Heart left ventricle (tissue), 16 donors: ENCODE data around the gene ZG16B. TPM values are rescaled to one million over a fixed set of nuclear protein-coding genes. Genes with fewer than 3 reads are reported as not detected.

Source experiments
- ATAC-seq, 4 donors: fragments of 200-7000 bp; cut with Tn5 transposase; one replicate each; pipeline ENCODE4 v1.9.1; 2020 to 2022; ENCODE audit warnings: moderate library complexity in 4 of 4, mild to moderate bottlenecking in 3 of 4, moderate number of reproducible peaks in 1 of 4
- DNase-seq, 5 donors: peaks; one replicate each; pipeline ENCODE4 v3.0.0-alpha.2; 2020
- H3K27ac ChIP-seq, 12 donors: fragments of 200-600 bp; sonication (generic) in 4 of 12; one replicate each; pipeline versions ENCODE4 v1.5.0 to v1.8.0; 2016 to 2022; ENCODE audit warnings: mild to moderate bottlenecking in 2 of 12
- H3K27me3 ChIP-seq, 9 donors: fragments of 200-600 bp; sonication (generic) in 2 of 9; one replicate each; pipeline versions ENCODE4 v1.5.1 to v1.8.0; 2016 to 2022; ENCODE audit warnings: mild to moderate bottlenecking in 3 of 9
- H3K36me3 ChIP-seq, 9 donors: fragments of 200-600 bp; sonication (generic) in 2 of 9; one replicate each; pipeline versions ENCODE4 v1.5.0 to v1.8.0; 2018 to 2022; ENCODE audit warnings: mild to moderate bottlenecking in 2 of 9
- H3K4me1 ChIP-seq, 12 donors: fragments of 200-600 bp; sonication (generic) in 4 of 12; one replicate each; pipeline versions ENCODE4 v1.5.0 to v1.8.0; 2016 to 2022; ENCODE audit warnings: mild to moderate bottlenecking in 3 of 12
- H3K4me3 ChIP-seq, 12 donors: fragments of 200-600 bp; sonication (generic) in 4 of 12; one replicate each; pipeline versions ENCODE4 v1.5.0 to v1.8.0; 2017 to 2022; ENCODE audit warnings: mild to moderate bottlenecking in 9 of 12, moderate library complexity in 4 of 12
- H3K9me3 ChIP-seq, 12 donors: fragments of 200-600 bp; sonication (generic) in 4 of 12; one replicate each; pipeline versions ENCODE4 v1.5.0 to v1.8.0; 2016 to 2022; ENCODE audit warnings: mild to moderate bottlenecking in 1 of 12
- POLR2A ChIP-seq, 2 donors: fragments of 450-650 bp; IDR thresholded peaks; one replicate each; pipeline ENCODE4 v1.6.1; 2017; ENCODE audit warnings: antibody characterized with exemption in 2 of 2, mild to moderate bottlenecking in 2 of 2, moderate library complexity in 2 of 2
- WGBS, 4 donors: extraction: QIAGEN DNeasy Blood & Tissue Kit in 2 of 4; methylation state at CpG; one replicate each; pipeline versions ENCODE4 v1.1.5 to v1.1.7; 2013 to 2018; 5-methylcytosine and 5-hydroxymethylcytosine counted together
- intact Hi-C, 10 donors: fragments of 100-400 bp; cut with DNase I; formaldehyde crosslinking; loops; one replicate each; pipeline versions ENCODE4 v1.11.1 to v1.14.2; 2022
- polyA plus RNA-seq, 2 donors: library from polyadenylated mRNA; stranded (reverse); fragments of 200-250 nt; gene quantifications; one replicate each; pipeline ENCODE4 v1.2.3, GENCODE V29; 2013
- total RNA-seq, 9 donors: library from RNA; depleted of rRNA in 2 of 9; stranded (reverse); fragments of >200 nt in 2 of 9; fragmentation: NEBNext Ultra II Directional in 3 of 9; extraction: Animal tissue kit (Norgen Biotek cat#: 25700) in 3 of 9; gene quantifications; one replicate each; pipeline versions ENCODE4 v1.1.0 to v1.2.4, GENCODE V29; 2016 to 2023
- TF ChIP-seq, protein P1 (sequence below), 12 donors: fragments of 200-600 bp; sonication (generic) in 4 of 12; IDR thresholded peaks; one replicate each; pipeline versions ENCODE4 v1.5.0 to v1.8.0; 2018 to 2022; ENCODE audit warnings: antibody characterized with exemption in 12 of 12, mild to moderate bottlenecking in 5 of 12
- donor health status: ischemic (EF 13 %, LVEDD 7.1; RV severe dilation, severe dysfunction).
- donor health status: healthy with polysubstance abuse.
- donor health status: DM: no; HTN: yes; CAD: no.
- donor health status: DM: no; HTN: no; CAD: no.
- donor health status: ischemic (EF 25% LVEDD 6.9; RV normal size, moderate dysfunction).
- donor health status: ischemic (EF 25% LVEDD 5.7; RV mildly dilated, moderate dysfunction).
- donor health status: healthy.
- donor health status: DM: yes; HTN: yes; CAD: no.
- donor health status: ischemic (EF 35%, LVEDD 5.7; RV mildly dilated, moderate dysfunction).
- donor health status: nonischemic (EF 11% LVEDD 7.7; RV severe dilation, severe dysfunction).
- donor health status: DM: yes; HTN: yes; CAD: no.
- donor health status: PGD.
- donor health status: ischemic (EF 29% LVEDD 5.4; RV normal size, mild dysfunction).
- donor health status: nonischemic (EF 23%, LVEDD 6.1; RV moderate dilation, normal function).

The ZG16B gene
- total and polyA plus RNA-seq, 11 donors, result 0.50 to 3.0 TPM; not detected in 9

DNA sequence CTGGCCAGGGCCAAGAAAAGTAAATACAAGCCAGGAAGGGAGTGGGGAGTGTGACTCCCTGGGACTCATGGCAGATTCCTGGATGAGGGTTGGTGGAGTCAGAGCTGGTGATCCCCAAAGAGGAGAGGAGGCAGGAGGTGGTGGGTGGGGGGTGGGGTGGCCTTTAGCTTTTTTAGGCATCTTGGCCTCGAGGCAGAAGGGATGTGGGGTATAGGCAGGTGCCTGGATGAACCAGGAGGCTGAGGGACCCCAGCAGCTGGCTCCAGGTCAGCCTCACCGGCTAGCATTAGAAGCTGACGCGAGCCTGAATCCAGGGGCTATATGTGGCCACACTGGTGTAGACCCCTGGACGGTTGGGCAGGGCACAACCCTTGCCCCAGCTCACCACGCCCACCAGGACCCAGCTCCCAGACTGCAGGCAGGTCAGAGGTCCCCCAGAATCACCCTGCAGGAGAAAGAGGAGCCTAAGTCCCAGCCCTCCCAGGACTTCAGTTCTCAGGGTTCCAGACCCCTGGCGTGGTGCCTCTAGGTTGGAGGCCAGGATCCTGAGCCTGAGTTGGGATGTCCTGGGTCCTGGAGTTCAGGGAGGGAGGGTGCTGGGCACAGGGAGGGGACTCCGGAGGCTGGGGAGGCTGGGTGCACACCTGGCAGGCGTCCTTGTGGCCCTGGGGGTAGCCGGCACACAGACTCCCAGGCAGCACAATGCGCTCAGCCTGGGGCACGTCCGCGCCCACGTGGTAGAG is 45.6 kb upstream of the ZG16B start:
- intact Hi-C loops, result loop anchor here in 1 of 10 donors (10.0 kb wide), 1 partner anchor 80 kb away; no protein-coding TSS in a partner anchor
- peaks cover 0 to 12% (median 2%) of the 10 kb centered on the region in 12 donors for H3K4me1 ChIP-seq
- H3K9me3 ChIP-seq, result no peaks in the 10 kb centered on the region
- peak overlapping the region in 9 of 12 donors; percentile 14 to 56 (median 37) for H3K4me3 ChIP-seq
- peak in 3 of 5 donors; percentile 10 to 16 (median 12) for DNase-seq
- no peak for ATAC-seq
- WGBS, 4 donors, result 49 to 87% (median 69%) methylated on average over 6 to 15 of the region's 15 CpGs
- no peak for TF ChIP-seq POLR2A (IDR thresholded peaks at IDR 0.05)
- TF ChIP-seq, protein P1, sequence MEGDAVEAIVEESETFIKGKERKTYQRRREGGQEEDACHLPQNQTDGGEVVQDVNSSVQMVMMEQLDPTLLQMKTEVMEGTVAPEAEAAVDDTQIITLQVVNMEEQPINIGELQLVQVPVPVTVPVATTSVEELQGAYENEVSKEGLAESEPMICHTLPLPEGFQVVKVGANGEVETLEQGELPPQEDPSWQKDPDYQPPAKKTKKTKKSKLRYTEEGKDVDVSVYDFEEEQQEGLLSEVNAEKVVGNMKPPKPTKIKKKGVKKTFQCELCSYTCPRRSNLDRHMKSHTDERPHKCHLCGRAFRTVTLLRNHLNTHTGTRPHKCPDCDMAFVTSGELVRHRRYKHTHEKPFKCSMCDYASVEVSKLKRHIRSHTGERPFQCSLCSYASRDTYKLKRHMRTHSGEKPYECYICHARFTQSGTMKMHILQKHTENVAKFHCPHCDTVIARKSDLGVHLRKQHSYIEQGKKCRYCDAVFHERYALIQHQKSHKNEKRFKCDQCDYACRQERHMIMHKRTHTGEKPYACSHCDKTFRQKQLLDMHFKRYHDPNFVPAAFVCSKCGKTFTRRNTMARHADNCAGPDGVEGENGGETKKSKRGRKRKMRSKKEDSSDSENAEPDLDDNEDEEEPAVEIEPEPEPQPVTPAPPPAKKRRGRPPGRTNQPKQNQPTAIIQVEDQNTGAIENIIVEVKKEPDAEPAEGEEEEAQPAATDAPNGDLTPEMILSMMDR (IDR thresholded peaks at IDR 0.05), result no peak
- H3K36me3 ChIP-seq, result no peaks in the 10 kb centered on the region
- H3K27ac ChIP-seq, result no peak overlapping the region
- peaks cover 17 to 44% (median 39%) of the 10 kb centered on the region in 9 donors for H3K27me3 ChIP-seq

DNA sequence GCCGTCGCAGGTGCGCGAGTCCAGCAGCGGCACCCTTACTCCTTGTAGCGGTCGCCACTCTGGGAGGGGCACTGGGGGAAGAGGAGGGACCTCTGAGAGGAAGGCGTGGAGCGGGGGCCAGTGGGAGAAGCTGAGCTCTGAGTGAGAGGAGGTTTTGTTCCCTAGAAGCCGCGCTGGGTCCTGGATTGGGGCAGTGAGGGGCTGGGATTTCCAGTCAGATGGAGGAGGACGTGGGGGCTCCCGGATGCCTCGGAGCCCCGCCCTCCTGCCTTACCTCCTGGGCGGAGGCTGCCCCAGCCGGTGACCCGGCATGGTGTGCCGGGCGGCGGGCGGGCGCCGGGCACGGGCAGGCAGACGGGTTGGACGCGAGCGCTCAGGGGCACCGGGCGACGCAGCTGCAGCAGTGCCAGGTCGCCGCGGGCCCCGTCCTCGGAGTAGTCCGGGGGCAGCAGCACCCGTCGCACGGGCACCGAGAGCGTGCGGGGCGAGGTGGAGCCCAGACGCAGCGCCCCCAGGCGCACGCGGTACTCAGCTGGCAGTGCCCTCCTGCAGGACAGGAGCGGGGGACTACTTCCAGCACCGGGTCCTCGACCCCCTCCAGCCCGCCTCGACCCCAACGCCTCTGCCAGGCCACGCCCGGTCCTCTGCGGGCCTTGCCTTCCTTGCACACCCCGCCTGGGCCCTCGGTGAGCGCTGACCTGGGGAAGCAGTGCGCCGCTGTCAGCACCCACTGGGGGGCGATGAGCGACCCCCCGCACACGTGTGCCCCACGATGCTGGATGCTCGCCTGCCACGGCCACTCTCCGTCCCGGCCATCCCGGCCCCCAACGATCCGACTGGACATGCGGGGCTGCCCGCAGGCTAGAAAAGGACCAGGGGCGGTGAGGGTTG is 44.8 kb upstream of the ZG16B start:
- TF ChIP-seq, protein P1 (IDR thresholded peaks at IDR 0.05), result peak in 1 of 12 donors; percentile 22
- no peak for TF ChIP-seq POLR2A (IDR thresholded peaks at IDR 0.05)
- Histone ChIP-seq H3K4me1 (peaks cover 0 to 12% (median 1%) of the 10 kb centered on the region in 12 donors), H3K4me3 (peak overlapping the region in 11 of 12 donors; percentile 14 to 56 (median 36)), H3K27ac (no peak overlapping the region), H3K36me3 (no peaks in the 10 kb centered on the region), H3K9me3 (no peaks in the 10 kb centered on the region), H3K27me3 (peaks cover 17 to 50% (median 39%) of the 10 kb centered on the region in 9 donors)
- intact Hi-C loops, result loop anchor here in 1 of 10 donors (10.0 kb wide), 1 partner anchor 79 kb away; no protein-coding TSS in a partner anchor
- ATAC-seq (peak in 2 of 4 donors; percentile 27 to 31), DNase-seq (peak in 3 of 5 donors; percentile 16 to 21 (median 19))
- WGBS, 4 donors, result 14 to 25% (median 15%) methylated on average over 24 to 79 of the region's 79 CpGs

DNA sequence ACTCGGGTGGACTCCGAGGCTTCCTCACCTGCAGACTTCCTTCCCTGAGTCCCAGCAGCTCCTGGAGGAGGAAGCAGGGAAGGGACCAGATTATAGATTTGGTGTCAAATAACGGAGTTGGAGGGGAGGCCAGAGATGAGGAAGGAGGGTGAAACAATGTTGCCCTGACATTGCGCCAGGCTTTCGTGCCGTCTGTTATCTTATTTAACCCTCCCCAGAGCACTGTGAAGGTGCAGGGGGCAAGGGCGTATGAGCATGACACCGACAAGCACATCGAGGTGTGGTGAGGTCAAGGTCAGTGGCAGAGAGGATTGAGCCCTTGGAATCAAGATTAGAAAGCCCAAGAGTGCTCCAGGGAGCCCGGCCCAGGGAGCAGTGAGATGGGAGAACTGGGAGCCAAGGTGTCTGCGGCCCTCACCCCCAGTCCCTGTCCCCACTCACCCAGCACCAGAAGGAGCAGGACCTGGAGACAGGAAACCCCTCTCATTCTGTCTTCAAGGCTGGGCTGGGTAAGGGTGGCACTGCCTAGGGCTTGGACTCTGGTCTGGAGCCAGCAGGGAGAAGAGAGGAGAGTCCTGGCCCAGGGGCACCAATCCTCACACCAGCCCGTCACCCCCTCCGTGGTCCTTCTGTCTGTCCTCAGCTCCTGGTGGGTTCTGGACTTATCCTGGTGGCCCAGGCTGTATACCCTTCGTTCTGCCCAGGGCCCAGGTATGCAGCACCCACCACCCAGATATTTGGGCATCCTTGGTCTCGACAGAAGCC is 43.9 kb upstream of the ZG16B start:
- intact Hi-C loops, result loop anchor here in 1 of 10 donors (10.0 kb wide), 1 partner anchor 79 kb away; no protein-coding TSS in a partner anchor
- H3K9me3 ChIP-seq, result no peaks in the 10 kb centered on the region
- 47 to 52% (median 50%) methylated on average over 15 of the region's 15 CpGs for WGBS, 4 donors
- H3K27me3 ChIP-seq, result peaks cover 21 to 59% (median 42%) of the 10 kb centered on the region in 9 donors
- no peaks in the 10 kb centered on the region for H3K36me3 ChIP-seq
- ATAC-seq, result no peak
- TF ChIP-seq POLR2A (IDR thresholded peaks at IDR 0.05), result no peak
- TF ChIP-seq, protein P1 (IDR thresholded peaks at IDR 0.05), result no peak
- H3K4me1 ChIP-seq, result peaks cover 0 to 12% (median 1%) of the 10 kb centered on the region in 12 donors
- H3K4me3 ChIP-seq, result no peak overlapping the region
- peak in 1 of 5 donors; percentile 9 for DNase-seq
- no peak overlapping the region for H3K27ac ChIP-seq
